ENCODE measurements around the gene NUCKS1.
A peak's percentile ranks its signal among the peaks of the same experiment; 100 is the strongest.

The NUCKS1 gene

DNA sequence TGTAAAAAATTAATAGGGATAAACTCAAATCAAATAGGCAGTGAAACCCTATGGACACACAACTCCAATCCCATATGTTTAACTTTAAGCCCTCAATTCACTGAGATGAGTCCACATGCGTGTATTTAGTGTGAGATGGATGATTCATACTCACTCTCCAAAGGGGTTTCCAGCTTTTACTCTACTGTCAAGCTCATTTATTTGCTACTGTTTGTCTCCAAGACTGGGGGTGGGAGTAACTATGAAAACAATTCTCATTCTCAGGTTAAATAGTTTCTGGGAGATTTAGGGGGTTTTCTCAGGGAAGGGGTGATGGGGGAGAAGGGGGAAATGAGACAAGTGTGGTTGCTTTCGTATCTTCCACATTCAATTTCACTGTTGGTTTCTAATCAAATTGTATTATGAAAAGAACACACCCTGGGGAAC is 22.6 kb upstream of the NUCKS1 start:
- DNase-seq, result no peak

DNA sequence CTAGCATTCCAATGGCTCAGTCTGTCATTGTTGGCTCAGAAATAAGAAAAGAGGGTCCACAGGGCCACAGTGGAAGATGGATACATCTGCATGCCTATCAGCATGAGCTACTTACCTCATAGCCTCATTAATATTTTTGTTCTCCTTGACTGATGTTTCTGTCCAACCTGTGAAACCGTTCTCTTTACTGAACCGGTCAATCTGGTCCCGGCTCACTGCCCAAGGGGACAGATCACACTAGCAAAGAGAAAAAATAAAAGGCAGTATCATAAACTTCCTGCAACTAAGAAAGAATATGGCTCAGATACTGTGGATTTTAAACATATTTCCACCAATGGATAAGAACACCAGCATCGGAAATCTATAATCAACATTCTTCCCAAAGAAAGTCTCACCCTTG is 20.6 kb upstream of the NUCKS1 start:
- DNase-seq, result no peak

- no peak for DNase-seq
These were observed 19.8 kb upstream of the NUCKS1 start for GRCh38 chr1:205769641-205770365.

GRCh38 chr1:205767248-205767647 is 17.3 kb upstream of the NUCKS1 start:
- DNase-seq, result no peak

GRCh38 chr1:205766570-205766969 is 16.6 kb upstream of the NUCKS1 start:
- DNase-seq, result no peak

GRCh38 chr1:205766038-205766437 is 16.1 kb upstream of the NUCKS1 start:
- DNase-seq, result no peak

DNA sequence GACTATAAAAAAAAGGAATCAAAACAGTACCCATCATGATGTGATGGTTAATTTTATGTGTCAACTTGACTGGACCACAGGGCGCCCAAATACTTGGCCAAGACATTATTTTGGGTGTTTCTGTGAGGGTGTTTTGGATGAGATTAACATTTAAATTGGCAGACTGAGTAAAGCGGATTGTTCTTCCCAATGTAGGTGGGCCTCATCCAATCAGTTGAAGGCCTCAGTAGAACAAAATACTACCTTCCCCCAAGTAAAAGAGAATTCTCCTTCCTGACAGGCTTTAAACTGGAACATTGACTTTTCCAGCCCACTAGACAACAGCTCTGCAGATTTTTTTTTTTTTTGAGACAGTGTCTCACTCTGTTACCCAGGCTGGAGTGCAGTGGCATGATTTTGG is 14.6 kb upstream of the NUCKS1 start:
- no peak for DNase-seq

- no peak for DNase-seq
These were observed 14.0 kb upstream of the NUCKS1 start for GRCh38 chr1:205763980-205764379.

GRCh38 chr1:205760606-205761005 is 10.6 kb upstream of the NUCKS1 start:
- DNase-seq, result no peak

GRCh38 chr1:205756552-205756951 is 6.6 kb upstream of the NUCKS1 start:
- no peak for DNase-seq

DNA sequence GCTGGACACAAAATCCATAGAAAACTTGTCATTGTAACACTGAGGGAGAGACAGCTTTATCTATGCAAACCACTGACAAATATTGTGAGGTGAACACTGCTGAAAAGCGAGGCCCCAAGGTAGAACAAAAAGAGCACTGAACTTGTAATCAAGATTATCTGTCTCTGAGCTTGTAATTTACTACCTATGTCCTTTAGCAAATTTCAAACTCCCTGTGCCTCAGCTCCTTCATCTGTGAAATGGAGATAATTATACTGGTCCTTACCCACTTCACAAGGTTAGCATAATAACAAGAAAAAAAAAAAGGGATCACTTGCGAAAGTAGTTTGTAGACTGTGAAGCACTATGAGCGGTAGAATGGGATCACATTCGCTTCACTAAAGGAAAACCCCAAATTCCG is 4.9 kb upstream of the NUCKS1 start:
- DNase-seq, result no peak

- no peak for DNase-seq
These were observed 1.2 kb upstream of the NUCKS1 start for GRCh38 chr1:205751036-205751651.

DNA sequence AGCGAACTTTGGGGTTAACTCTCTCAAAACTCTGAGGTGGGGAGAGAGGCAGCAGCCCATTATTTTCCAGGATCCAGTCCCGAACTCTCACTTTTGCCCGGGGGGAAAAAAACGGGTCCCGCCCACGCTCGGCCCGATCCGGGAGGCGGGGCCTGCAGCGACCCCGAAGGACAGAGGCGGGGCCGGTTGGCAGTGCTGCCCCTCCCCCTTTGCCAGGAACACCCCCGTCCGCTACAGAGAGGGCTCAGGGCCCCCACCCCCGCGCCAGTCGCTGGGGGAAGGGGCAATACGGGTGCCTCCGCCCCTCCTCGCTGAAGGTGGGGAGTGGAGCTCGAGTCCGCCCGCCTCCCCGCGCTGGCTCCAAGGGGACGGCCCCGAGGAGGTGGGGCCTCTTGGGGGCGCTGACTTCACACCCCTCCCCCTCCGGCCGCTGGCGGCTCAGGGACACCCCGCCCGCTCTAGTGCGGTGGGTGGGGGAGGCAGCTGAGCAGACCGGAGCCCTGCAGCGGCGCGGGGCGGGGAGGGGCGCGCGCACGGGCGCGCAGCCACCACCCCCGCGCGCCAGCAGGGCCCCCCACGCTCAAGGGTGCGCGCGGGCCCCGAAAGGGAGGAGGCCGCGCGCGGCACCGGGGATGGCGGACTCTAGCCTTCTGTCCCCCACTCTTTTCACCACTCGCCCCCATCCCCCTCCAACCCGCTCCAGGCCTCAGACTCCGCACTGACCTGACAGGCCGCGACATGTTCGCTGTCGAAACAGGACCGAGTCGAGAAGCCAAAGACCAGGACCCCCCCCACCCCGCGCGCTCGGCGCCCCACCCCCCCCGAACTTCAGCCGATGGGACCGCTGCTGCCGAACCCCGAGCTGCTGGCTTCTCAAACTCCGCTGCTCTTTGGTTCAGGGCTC is 496 bp downstream of the NUCKS1 start:
- peak; percentile 37 to 97 (median 89) for DNase-seq

DNA sequence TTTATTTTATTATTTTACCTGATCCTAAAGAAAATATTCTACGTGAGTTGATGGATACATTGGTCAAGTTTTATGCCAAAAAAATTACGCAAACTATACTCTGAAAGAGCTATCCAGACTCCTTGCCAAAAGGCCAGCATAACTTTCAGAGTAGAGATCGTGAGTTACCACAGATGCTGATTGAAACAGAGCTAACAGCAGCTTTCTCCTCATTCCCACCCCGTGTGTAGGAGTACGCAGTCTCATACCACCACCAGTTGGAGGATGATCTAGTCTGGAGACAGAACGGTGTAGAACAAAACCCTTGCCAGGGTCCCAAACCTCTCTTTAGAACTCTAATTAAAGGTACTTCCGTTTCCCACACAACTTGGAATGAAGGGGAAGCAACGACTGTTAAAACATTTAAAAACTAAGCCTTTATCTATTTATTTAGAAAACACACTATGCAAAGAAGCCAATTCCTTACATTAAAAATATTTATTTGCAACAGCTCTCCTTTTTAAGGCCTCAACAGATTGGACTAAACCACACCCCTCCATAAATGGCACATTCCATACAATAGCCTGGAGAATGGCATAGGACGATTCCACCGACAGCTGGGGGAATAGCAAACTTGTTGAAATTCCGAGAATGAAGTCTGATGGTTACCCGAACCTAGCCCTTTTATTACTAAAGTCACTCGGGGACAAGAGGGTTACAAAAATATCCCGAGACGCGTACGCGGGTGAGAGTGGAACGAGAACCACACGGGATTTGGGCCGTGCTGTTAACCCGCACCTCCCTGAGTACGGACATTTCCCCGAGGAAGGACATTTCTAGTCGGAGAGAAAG is 1.4 kb downstream of the NUCKS1 start:
- peak in 12 of 58 donors; percentile 0 to 91 (median 63) for DNase-seq

- no peak for DNase-seq
These were observed 3.1 kb downstream of the NUCKS1 start for GRCh38 chr1:205746757-205747412.

- DNase-seq, result no peak
These were observed 5.6 kb downstream of the NUCKS1 start for GRCh38 chr1:205744403-205744802.

DNA sequence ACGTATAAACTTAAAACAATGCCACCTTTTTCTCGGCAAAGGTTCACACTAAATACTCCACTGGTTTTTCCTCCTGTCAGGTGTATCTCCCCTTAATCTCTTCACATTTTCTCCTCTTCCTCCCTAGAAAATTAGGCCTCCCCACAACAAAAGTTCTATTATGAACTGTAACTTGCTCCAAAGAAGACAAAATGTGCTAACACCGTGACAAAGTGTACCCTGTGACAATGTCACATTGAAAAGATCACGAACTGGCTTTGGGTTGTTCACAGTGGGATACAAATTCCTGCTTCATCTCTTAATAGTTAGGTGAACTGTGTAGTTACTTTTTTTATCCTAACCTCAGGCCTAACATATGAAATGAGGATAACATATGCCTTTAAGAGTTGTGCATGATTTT is 6.0 kb downstream of the NUCKS1 start:
- no peak for DNase-seq

GRCh38 chr1:205741681-205742080 is 8.3 kb downstream of the NUCKS1 start:
- no peak for DNase-seq

DNA sequence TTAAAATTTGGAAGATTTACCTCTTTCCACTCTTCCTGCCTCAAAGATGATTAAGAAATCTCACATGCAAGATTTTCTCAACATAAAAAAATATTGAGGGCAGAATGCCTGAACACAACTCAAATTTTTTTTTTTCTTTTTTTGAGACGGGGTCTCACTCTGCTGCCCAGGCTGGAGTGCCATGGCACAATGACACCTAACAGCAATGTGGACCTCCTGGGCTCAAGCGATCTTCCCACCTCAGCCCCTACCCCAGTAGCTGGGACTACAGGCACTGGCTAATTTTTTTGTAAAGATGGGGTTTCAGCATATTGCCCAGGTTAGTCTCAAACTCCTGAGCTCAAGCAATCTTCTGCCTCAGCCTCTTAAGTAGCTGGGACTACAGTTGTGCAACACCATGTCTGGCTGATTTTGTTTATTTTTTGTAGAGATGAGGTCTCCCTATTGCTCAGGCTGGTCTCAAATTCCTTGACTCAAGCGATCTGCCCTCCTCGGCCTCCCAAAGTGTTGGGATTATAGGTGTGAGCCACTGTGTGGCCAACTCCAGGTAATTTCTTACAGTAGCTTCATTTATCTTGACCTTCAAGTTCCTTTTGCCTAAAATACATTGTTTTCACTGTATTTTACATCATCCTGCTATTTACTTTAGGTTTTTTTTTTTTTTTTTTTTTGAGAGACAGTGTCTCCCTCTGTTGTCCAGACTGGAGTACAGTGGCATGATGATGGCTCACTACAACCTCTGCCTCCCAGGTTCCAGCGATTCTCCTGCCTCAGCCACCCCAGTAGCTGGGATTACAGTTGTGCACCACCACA is 10.4 kb downstream of the NUCKS1 start:
- DNase-seq, result no peak

DNA sequence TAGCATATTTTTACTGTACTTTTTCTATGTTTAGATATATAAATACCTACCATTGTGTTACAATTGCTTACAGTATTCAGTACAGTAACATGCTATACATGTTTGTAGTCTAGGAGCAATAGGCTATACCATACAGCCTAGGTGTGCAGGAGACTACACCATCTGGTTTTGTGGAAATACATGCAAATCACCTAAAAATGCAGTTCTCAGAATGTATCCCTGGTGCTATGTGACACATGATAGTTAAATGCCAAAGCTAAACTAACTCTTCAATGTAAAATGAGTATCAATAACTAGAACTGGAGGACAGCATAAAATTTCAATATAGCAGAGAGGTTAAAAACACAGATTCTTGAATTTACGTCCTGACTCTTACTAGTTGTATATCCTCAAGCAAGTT is 14.8 kb downstream of the NUCKS1 start:
- no peak for DNase-seq
